Inflammatory macrophage treated with lipopolysaccharide for 1 hour (primary cell): ENCODE results near the gene RAP1GAP2.
"Not testable (repeated sequence)": the region's sequence is repeated elsewhere in the genome, so short reads cannot be mapped to it uniquely, and the experiment has no call there.

ENCODE experiments used
- DNase-seq, 2 donors: peaks; one replicate each; pipeline ENCODE4 v3.0.0-alpha.2; 2020 to 2022

Gene RAP1GAP2

DNA sequence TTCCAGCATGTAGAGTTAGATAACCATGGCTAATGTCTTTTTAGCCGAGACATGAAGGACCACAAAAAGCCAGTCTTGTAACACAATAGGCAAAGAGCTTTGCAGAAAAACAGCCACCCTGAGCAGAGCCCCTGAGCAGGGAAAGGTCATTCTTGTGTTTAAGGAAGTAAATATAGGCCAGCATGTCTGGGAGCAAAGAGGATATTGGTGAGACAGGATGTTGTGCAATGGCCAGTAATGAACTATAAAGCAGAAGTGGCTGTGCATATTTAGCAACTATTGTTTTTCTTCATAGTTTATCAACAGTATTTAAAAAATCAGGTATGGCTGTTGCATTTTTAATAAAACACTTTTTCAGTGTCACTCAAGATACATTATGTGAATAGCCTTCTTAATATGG, 269.0 kb downstream of the RAP1GAP2 start:
- peak; percentile 43 to 61 for DNase-seq

DNA sequence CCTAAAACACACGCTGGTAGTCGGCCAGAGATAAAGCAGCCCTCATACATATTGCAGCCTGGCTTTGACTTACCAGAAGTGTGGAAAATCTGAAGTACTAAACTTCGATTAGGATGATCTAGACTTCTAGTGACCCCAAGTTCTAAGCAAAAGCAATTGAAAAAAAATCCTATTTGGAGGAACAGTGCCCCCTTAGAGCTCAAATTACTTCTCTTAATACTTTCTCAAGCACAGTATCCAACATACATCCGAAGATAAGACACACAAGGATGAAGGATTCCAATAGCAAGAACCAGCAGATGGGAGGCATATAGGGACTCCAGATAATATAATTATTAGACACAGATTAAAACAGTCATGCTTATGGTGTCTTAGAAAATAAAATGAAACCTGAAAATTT, 277.6 kb downstream of the RAP1GAP2 start:
- not testable (repeated sequence) for DNase-seq
